GM12878 (cell line): ENCODE data around the gene ANO10. TPM values are rescaled to one million over a fixed set of nuclear protein-coding genes. Genes with fewer than 3 reads are reported as not detected.

ENCODE experiments used
- ATAC-seq: fragments of 200-7000 bp; cut with Tn5 transposase; 3 replicates; pipeline ENCODE4 v1.9.1; 2020; ENCODE audit warnings: mild to moderate bottlenecking, moderate library complexity
- BruUV-seq: library from RNA; stranded (reverse); fragments of 400-500 nt; replicated peaks from 2 replicates; lab custom pipeline; 2021; lab: Mats Ljungman, UMichigan
- CTCF ChIA-PET: fragments of 300-600 bp; sonication (Branson Sonifier 250); formaldehyde crosslinking; extraction: SDS; loops from one replicate; lab custom pipeline; 2021; ENCODE audit warnings: inconsistent platforms; lab: Yijun Ruan, JAX
- POLR2A ChIA-PET: fragments of 350-600 bp; formaldehyde crosslinking; extraction: SDS; loops from one replicate; lab custom pipeline; 2021; ENCODE audit warnings: inconsistent platforms; lab: Charles Lee
- RAD21 ChIA-PET: fragments of 300-600 bp; sonication (Branson Sonifier 250); formaldehyde crosslinking; loops from one replicate; lab custom pipeline; 2023; ENCODE audit warnings: antibody characterized with exemption; ENCODE audit not compliant: unreplicated experiment; lab: Charles Lee
- SMC1A ChIA-PET: fragments of 300-600 bp; sonication (Branson Sonifier 250); formaldehyde crosslinking; loops from one replicate; lab custom pipeline; 2023; ENCODE audit not compliant: unreplicated experiment, uncharacterized antibody; lab: Charles Lee
- DNase-seq: peaks from one replicate; pipeline ENCODE4 v3.0.0-alpha.2; 2011; ENCODE audit warnings: low read depth, low spot score
- FAIRE-seq: peaks from 3 replicates; lab custom pipeline; 2011; peaks lifted over from hg19 to GRCh38; lab: Jason Lieb, UNC
- H2AFZ ChIP-seq: 2 replicates; pipeline ENCODE4 v1.6.0; 2011; ENCODE audit warnings: low read depth, low read length, control low read depth; ENCODE audit not compliant: control insufficient read depth
- H3K27ac ChIP-seq: 2 replicates; pipeline ENCODE4 v1.5.1; 2011; ENCODE audit warnings: control low read depth; ENCODE audit not compliant: control insufficient read depth, insufficient read depth
- H3K27me3 ChIP-seq, 2 experiments: replicated peaks in 1 of 2; 2 replicates each; pipeline versions ENCODE4 v1.6.0 to v1.6.1; 2011; ENCODE audit warnings: low read length in 1 of 2; ENCODE audit not compliant: control insufficient read depth in 2 of 2, insufficient read depth in 2 of 2
- H3K36me3 ChIP-seq, 2 experiments: 2 replicates each; pipeline ENCODE4 v1.5.1; 2011; ENCODE audit warnings: low read length in 1 of 2; ENCODE audit not compliant: control insufficient read depth in 2 of 2, insufficient read depth in 2 of 2
- H3K4me1 ChIP-seq: 2 replicates; pipeline ENCODE4 v1.6.1; 2011; ENCODE audit warnings: mild to moderate bottlenecking, low read length, moderate library complexity, mixed read lengths; ENCODE audit not compliant: control insufficient read depth, insufficient read depth
- H3K4me2 ChIP-seq: 2 replicates; pipeline ENCODE4 v1.6.0; 2011; ENCODE audit warnings: control low read depth; ENCODE audit not compliant: control insufficient read depth, insufficient read depth
- H3K4me3 ChIP-seq: fragments of 200-600 bp; sonication (generic); 2 replicates; pipeline ENCODE4 v1.5.1; 2016
- H3K79me2 ChIP-seq: 2 replicates; pipeline ENCODE4 v1.6.0; 2011; ENCODE audit warnings: low read length; ENCODE audit not compliant: control insufficient read depth, insufficient read depth
- H3K9ac ChIP-seq: 2 replicates; pipeline ENCODE4 v1.8.0; 2011; ENCODE audit warnings: low read length, control low read depth, mixed read lengths; ENCODE audit not compliant: control insufficient read depth, insufficient read depth
- H3K9me3 ChIP-seq: replicated peaks from 3 replicates; pipeline ENCODE4 v1.5.1; 2011; ENCODE audit warnings: mild to moderate bottlenecking, low read length; ENCODE audit not compliant: control insufficient read depth, insufficient read depth
- H4K20me1 ChIP-seq: 2 replicates; pipeline ENCODE4 v1.6.0; 2011; ENCODE audit not compliant: control insufficient read depth, insufficient read depth
- ESRRA ChIP-seq: IDR thresholded peaks from 2 replicates; pipeline ENCODE4 v1.6.1; 2012; ENCODE audit warnings: mild to moderate bottlenecking, low read length, improper control_type of control experiment
- HCFC1 ChIP-seq: fragments of 150-350 bp; IDR thresholded peaks from 2 replicates; pipeline ENCODE4 v1.6.1; 2014; ENCODE audit warnings: low read length
- HDGF ChIP-seq: fragments of 450-650 bp; IDR thresholded peaks from 2 replicates; pipeline ENCODE4 v1.6.1; 2016; ENCODE audit warnings: antibody characterized with exemption
- MYB ChIP-seq: fragments of 150-350 bp; IDR thresholded peaks from 2 replicates; pipeline ENCODE4 v1.6.1; 2014; ENCODE audit warnings: mild to moderate bottlenecking, low read depth, low read length, borderline replicate concordance
- MYC ChIP-seq: IDR thresholded peaks from 2 replicates; pipeline ENCODE4 v1.6.1; 2011; ENCODE audit warnings: mild to moderate bottlenecking, low read length, moderate library complexity, inconsistent platforms; ENCODE audit not compliant: insufficient read depth, insufficient replicate concordance, insufficient read length, severe bottlenecking
- NBN ChIP-seq: fragments of 450-650 bp; IDR thresholded peaks from 2 replicates; pipeline ENCODE4 v1.6.1; 2016
- NFIC ChIP-seq: IDR thresholded peaks from 2 replicates; pipeline ENCODE4 v1.6.1; 2012; ENCODE audit warnings: low read depth, mild to moderate bottlenecking, inconsistent platforms, low read length, moderate library complexity
- PAX8 ChIP-seq: fragments of 450-650 bp; IDR thresholded peaks from 2 replicates; pipeline ENCODE4 v1.6.1; 2017; ENCODE audit warnings: mild to moderate bottlenecking, moderate library complexity
- POLR2A ChIP-seq: IDR thresholded peaks from 2 replicates; pipeline ENCODE4 v1.6.1; 2011; ENCODE audit warnings: low read depth, mild to moderate bottlenecking, low read length
- SMAD1 ChIP-seq: fragments of 450-650 bp; IDR thresholded peaks from 2 replicates; pipeline ENCODE4 v1.6.1; 2018; ENCODE audit warnings: mild to moderate bottlenecking, low read depth; ENCODE audit not compliant: partially characterized antibody
- TCF12 ChIP-seq: IDR thresholded peaks from 2 replicates; pipeline ENCODE4 v1.6.1; 2011; ENCODE audit warnings: low read depth, mild to moderate bottlenecking, low read length
- ZNF384 ChIP-seq: IDR thresholded peaks from 2 replicates; pipeline ENCODE4 v1.6.1; 2012; ENCODE audit warnings: low read depth, mild to moderate bottlenecking, low read length, improper control_type of control experiment, borderline replicate concordance
- WGBS: methylation state at CpG from one replicate; pipeline ENCODE4 v1.1.6; 2016; ENCODE audit warnings: low lambda C conversion rate; ENCODE audit not compliant: insufficient replicate concordance, insufficient coverage; ENCODE audit errors: missing lambda C conversion rate; 5-methylcytosine and 5-hydroxymethylcytosine counted together
- in situ Hi-C: fragments of 300-500 bp; cut with MboI; formaldehyde crosslinking; loops from 9 replicates; pipeline ENCODE4 v1.14.3; 2018; ENCODE audit warnings: mixed read lengths
- intact Hi-C: fragments of 100-400 bp; cut with micrococcal nuclease; formaldehyde crosslinking; loops from one replicate; pipeline ENCODE4 v1.14.2; 2022; ENCODE audit not compliant: unreplicated experiment
- polyA plus RNA-seq, 11 experiments: library from polyadenylated mRNA; depleted of rRNA in 4 of 11; unstranded in 6 of 11; stranded (reverse) in 5 of 11; fragments of >200 nt; fragmentation: Nextera tagmentation in 4 of 11; fragmentation: Illumina TruSeq in 1 of 11; extraction: Ambion mirVana in 4 of 11; extraction: Trizol in 1 of 11; gene quantifications; 1 replicate in 1 of 11; 2 replicates in 10 of 11; pipeline versions ENCODE4 v1.2.1 to v1.2.3, GENCODE V29; 2011 to 2016; ENCODE audit warnings: inconsistent platforms in 2 of 11, missing spikeins in 2 of 11, low read depth in 1 of 11
- total RNA-seq, 4 experiments: library from RNA; depleted of rRNA in 3 of 4; stranded (reverse); fragments of >200 nt in 3 of 4; fragmentation: Illumina TruSeq in 1 of 4; extraction: Trizol in 1 of 4; gene quantifications; 2 replicates each; pipeline versions ENCODE4 v1.2.1 to v1.2.3, GENCODE V29; 2013 to 2021
- TF ChIP-seq, protein P1 (sequence below): IDR thresholded peaks from 2 replicates; pipeline ENCODE4 v1.6.1; 2011; ENCODE audit warnings: low read depth, low read length, improper control_type of control experiment, borderline replicate concordance
- TF ChIP-seq, protein P2 (sequence below): fragments of 450-650 bp; IDR thresholded peaks from 2 replicates; pipeline ENCODE4 v1.6.1; 2014; ENCODE audit warnings: mild to moderate bottlenecking
- TF ChIP-seq, protein P3 (sequence below): fragments of 450-650 bp; IDR thresholded peaks from 2 replicates; pipeline ENCODE4 v1.6.1; 2017; ENCODE audit warnings: mild to moderate bottlenecking

The ANO10 gene
- total and polyA plus RNA-seq, 10 of the 15 experiments (the other 5 are each of a cell fraction or from before 2014, with no cell fraction given), result 0.29 to 21.9 (median 1.6) TPM

GRCh38 chr3:43409506-43409905, 212.3 kb downstream of the ANO10 start:
- H3K27ac ChIP-seq, result no peak overlapping the region
- H3K27me3 ChIP-seq, result no peaks in the 10 kb centered on the region
- DNase-seq (no peak), ATAC-seq (no peak)
- WGBS, result 56% methylated on average over 4 of the region's 4 CpGs
- no TSS peak for BruUV-seq
- H3K4me1 ChIP-seq, result no peaks in the 10 kb centered on the region
- CTCF ChIA-PET, result no interaction called here
- H3K9ac ChIP-seq, result no peak overlapping the region
- no peaks in the 10 kb centered on the region for H3K36me3 ChIP-seq
- no peak overlapping the region for H3K4me3 ChIP-seq
- TF ChIP-seq SMAD1 (no peak), NBN (no peak), POLR2A (no peak), HCFC1 (no peak), ZNF384 (no peak), MYC (no peak), PAX8 (no peak), ESRRA (no peak), TCF12 (no peak), HDGF (no peak), NFIC (no peak), MYB (no peak)
- TF ChIP-seq, protein P1, sequence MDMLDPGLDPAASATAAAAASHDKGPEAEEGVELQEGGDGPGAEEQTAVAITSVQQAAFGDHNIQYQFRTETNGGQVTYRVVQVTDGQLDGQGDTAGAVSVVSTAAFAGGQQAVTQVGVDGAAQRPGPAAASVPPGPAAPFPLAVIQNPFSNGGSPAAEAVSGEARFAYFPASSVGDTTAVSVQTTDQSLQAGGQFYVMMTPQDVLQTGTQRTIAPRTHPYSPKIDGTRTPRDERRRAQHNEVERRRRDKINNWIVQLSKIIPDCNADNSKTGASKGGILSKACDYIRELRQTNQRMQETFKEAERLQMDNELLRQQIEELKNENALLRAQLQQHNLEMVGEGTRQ, result no peak
- TF ChIP-seq, protein P2, sequence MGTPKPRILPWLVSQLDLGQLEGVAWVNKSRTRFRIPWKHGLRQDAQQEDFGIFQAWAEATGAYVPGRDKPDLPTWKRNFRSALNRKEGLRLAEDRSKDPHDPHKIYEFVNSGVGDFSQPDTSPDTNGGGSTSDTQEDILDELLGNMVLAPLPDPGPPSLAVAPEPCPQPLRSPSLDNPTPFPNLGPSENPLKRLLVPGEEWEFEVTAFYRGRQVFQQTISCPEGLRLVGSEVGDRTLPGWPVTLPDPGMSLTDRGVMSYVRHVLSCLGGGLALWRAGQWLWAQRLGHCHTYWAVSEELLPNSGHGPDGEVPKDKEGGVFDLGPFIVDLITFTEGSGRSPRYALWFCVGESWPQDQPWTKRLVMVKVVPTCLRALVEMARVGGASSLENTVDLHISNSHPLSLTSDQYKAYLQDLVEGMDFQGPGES, result no peak
- TF ChIP-seq, protein P3, sequence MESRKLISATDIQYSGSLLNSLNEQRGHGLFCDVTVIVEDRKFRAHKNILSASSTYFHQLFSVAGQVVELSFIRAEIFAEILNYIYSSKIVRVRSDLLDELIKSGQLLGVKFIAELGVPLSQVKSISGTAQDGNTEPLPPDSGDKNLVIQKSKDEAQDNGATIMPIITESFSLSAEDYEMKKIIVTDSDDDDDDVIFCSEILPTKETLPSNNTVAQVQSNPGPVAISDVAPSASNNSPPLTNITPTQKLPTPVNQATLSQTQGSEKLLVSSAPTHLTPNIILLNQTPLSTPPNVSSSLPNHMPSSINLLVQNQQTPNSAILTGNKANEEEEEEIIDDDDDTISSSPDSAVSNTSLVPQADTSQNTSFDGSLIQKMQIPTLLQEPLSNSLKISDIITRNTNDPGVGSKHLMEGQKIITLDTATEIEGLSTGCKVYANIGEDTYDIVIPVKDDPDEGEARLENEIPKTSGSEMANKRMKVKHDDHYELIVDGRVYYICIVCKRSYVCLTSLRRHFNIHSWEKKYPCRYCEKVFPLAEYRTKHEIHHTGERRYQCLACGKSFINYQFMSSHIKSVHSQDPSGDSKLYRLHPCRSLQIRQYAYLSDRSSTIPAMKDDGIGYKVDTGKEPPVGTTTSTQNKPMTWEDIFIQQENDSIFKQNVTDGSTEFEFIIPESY, result no peak
- TF ChIP-seq, all 136 proteins: peak for 0
- intact Hi-C loops, result no loop called here
- Histone ChIP-seq H3K79me2 (no peaks in the 10 kb centered on the region), H2AFZ (no peak overlapping the region), H4K20me1 (no peaks in the 10 kb centered on the region), H3K4me2 (no peak overlapping the region), H3K9me3 (no peaks in the 10 kb centered on the region)
- no peak for FAIRE-seq
- POLR2A ChIA-PET, result no interaction called here
- SMC1A ChIA-PET, result no interaction called here
- RAD21 ChIA-PET, result no interaction called here
- in situ Hi-C loops, result no loop called here
